Caco-2 (cell line): ENCODE data around the gene KLK15. TPM values are rescaled to one million over a fixed set of nuclear protein-coding genes. Genes with fewer than 3 reads are reported as not detected.

Experiments used
- BruUV-seq: library from RNA; stranded (reverse); fragments of 400-500 nt; replicated peaks from 2 replicates; lab custom pipeline; 2021; lab: Mats Ljungman, UMichigan
- CTCF ChIA-PET: fragments of 300-600 bp; sonication (Branson Sonifier 250); formaldehyde crosslinking; loops from one replicate; lab custom pipeline; 2022; ENCODE audit warnings: antibody characterized with exemption; lab: Charles Lee
- POLR2A ChIA-PET: fragments of 300-600 bp; sonication (Branson Sonifier 250); formaldehyde crosslinking; loops from one replicate; lab custom pipeline; 2022; ENCODE audit warnings: antibody characterized with exemption; lab: Charles Lee
- DNase-seq, 2 experiments: peaks; one replicate each; pipeline versions ENCODE4 v3.0.0 to v3.0.0-alpha.2; 2020 to 2022
- H3K27me3 ChIP-seq: replicated peaks from 2 replicates; pipeline ENCODE4 v1.6.0; 2011; ENCODE audit warnings: low read length; ENCODE audit not compliant: control insufficient read depth, insufficient read depth
- H3K36me3 ChIP-seq: 2 replicates; pipeline ENCODE4 v1.5.1; 2011; ENCODE audit warnings: low read length; ENCODE audit not compliant: control insufficient read depth, insufficient read depth
- H3K4me1 ChIP-seq: fragments of 250-450 bp; sonication (Bioruptor Pico); 2 replicates; pipeline ENCODE4 v1.5.1; 2020; ENCODE audit warnings: mild to moderate bottlenecking
- H3K4me3 ChIP-seq: 2 replicates; pipeline ENCODE4 v1.5.1; 2011; ENCODE audit warnings: low read depth, mild to moderate bottlenecking, control low read depth, low read length
- H3K9me3 ChIP-seq: fragments of 250-450 bp; sonication (Bioruptor Pico); 2 replicates; pipeline ENCODE4 v1.5.1; 2020; ENCODE audit warnings: mild to moderate bottlenecking, moderate library complexity
- H3K27ac Mint-ChIP-seq: one replicate; pipeline ENCODE4 v1.8.0; 2022; ENCODE audit warnings: mixed read lengths; ENCODE audit not compliant: unreplicated experiment
- H3K27me3 Mint-ChIP-seq: one replicate; pipeline ENCODE4 v1.8.0; 2022; ENCODE audit warnings: mixed read lengths; ENCODE audit not compliant: insufficient read depth, unreplicated experiment
- H3K36me3 Mint-ChIP-seq: one replicate; pipeline ENCODE4 v1.8.0; 2022; ENCODE audit warnings: mild to moderate bottlenecking, mixed read lengths; ENCODE audit not compliant: insufficient read depth, unreplicated experiment
- H3K4me1 Mint-ChIP-seq: one replicate; pipeline ENCODE4 v1.8.0; 2022; ENCODE audit warnings: low read depth, mixed read lengths; ENCODE audit not compliant: unreplicated experiment
- H3K4me3 Mint-ChIP-seq: one replicate; pipeline ENCODE4 v1.8.0; 2022; ENCODE audit warnings: mild to moderate bottlenecking, moderate library complexity, mixed read lengths; ENCODE audit not compliant: unreplicated experiment
- H3K9me3 Mint-ChIP-seq: one replicate; pipeline ENCODE4 v1.8.0; 2022; ENCODE audit warnings: mixed read lengths; ENCODE audit not compliant: unreplicated experiment
- CTCF ChIP-seq, 2 experiments: fragments of 200-600 bp in 1 of 2; IDR thresholded peaks; 1 replicate in 1 of 2; 2 replicates in 1 of 2; pipeline versions ENCODE4 v1.5.1 to v1.8.0; 2011 to 2022; ENCODE audit warnings: antibody characterized with exemption in 1 of 2, control low read depth in 1 of 2, inconsistent platforms in 1 of 2, low read depth in 1 of 2, low read length in 1 of 2, mild to moderate bottlenecking in 1 of 2, moderate library complexity in 1 of 2; ENCODE audit not compliant: insufficient read depth in 1 of 2, severe bottlenecking in 1 of 2, unreplicated experiment in 1 of 2
- intact Hi-C: fragments of 100-400 bp; cut with micrococcal nuclease; formaldehyde crosslinking; loops from one replicate; pipeline ENCODE4 v1.10.0; 2022; ENCODE audit not compliant: unreplicated experiment
- total RNA-seq: library from RNA; stranded (reverse); gene quantifications from 2 replicates; pipeline ENCODE4 v1.2.3, GENCODE V29; 2022

KLK15 gene
- total RNA-seq, 1 experiment from 2014 or later = not detected

DNA sequence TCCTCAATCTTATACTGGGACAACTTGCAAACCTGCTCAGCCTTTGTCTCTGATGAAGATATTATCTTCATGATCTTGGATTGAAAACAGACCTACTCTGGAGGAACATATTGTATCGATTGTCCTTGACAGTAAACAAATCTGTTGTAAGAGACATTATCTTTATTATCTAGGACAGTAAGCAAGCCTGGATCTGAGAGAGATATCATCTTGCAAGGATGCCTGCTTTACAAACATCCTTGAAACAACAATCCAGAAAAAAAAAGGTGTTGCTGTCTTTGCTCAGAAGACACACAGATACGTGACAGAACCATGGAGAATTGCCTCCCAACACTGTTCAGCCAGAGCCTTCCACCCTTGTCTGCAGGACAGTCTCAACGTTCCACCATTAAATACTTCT is 17.4 kb upstream of the KLK15 start:
- CTCF ChIA-PET = no interaction called here
- Mint-ChIP-seq H3K4me3 (no peak overlapping the region), H3K9me3 (no peaks in the 10 kb centered on the region), H3K27me3 (peaks cover 14% of the 10 kb centered on the region), H3K27ac (no peak overlapping the region), H3K36me3 (no peaks in the 10 kb centered on the region), H3K4me1 (no peaks in the 10 kb centered on the region)
- BruUV-seq = no TSS peak
- intact Hi-C loops = no loop called here
- no peak for DNase-seq
- no peaks in the 10 kb centered on the region for H3K36me3 ChIP-seq
- H3K9me3 ChIP-seq = no peaks in the 10 kb centered on the region
- no peaks in the 10 kb centered on the region for H3K27me3 ChIP-seq
- H3K4me3 ChIP-seq = no peak overlapping the region
- POLR2A ChIA-PET = no interaction called here
- no peaks in the 10 kb centered on the region for H3K4me1 ChIP-seq
- no peak for TF ChIP-seq CTCF (IDR thresholded peaks at IDR 0.05; ENCODE audit: insufficient read depth in 1 of 2, low read depth in 1 of 2, low read length in 1 of 2, severe bottlenecking in 1 of 2, unreplicated experiment in 1 of 2)

GRCh38 chr19:50844296-50844935 is 11.0 kb upstream of the KLK15 start:
- no peak overlapping the region for H3K4me3 ChIP-seq
- Mint-ChIP-seq H3K4me1 (no peaks in the 10 kb centered on the region), H3K4me3 (no peak overlapping the region), H3K27me3 (peaks cover 19% of the 10 kb centered on the region), H3K9me3 (peaks cover 10% of the 10 kb centered on the region), H3K27ac (no peak overlapping the region), H3K36me3 (no peaks in the 10 kb centered on the region)
- peak in 1 of 2 experiments; percentile 45 for DNase-seq
- intact Hi-C loops = no loop called here
- TF ChIP-seq CTCF (IDR thresholded peaks at IDR 0.05; ENCODE audit: insufficient read depth in 1 of 2, low read depth in 1 of 2, low read length in 1 of 2, severe bottlenecking in 1 of 2, unreplicated experiment in 1 of 2) = no peak
- ChIA-PET CTCF (no interaction called here), POLR2A (no interaction called here)
- no peaks in the 10 kb centered on the region for H3K36me3 ChIP-seq
- no peaks in the 10 kb centered on the region for H3K4me1 ChIP-seq
- BruUV-seq = no TSS peak
- peaks cover 8% of the 10 kb centered on the region; the same call in 1 of the 2 replicates for H3K9me3 ChIP-seq
- H3K27me3 ChIP-seq = 0 out of 2 replicates have a peak, but pooled peaks cover 1% of the 10 kb centered on the region

GRCh38 chr19:50843701-50844221 is 10.4 kb upstream of the KLK15 start:
- Histone ChIP-seq H3K4me3 (no peak overlapping the region), H3K4me1 (no peaks in the 10 kb centered on the region), H3K9me3 (peaks cover 8% of the 10 kb centered on the region; the same call in 1 of the 2 replicates), H3K27me3 (0 out of 2 replicates have a peak, but pooled peaks cover 1% of the 10 kb centered on the region), H3K36me3 (no peaks in the 10 kb centered on the region)
- no peaks in the 10 kb centered on the region for H3K4me1 Mint-ChIP-seq
- peak in 1 of 2 experiments; percentile 24 for DNase-seq
- no peaks in the 10 kb centered on the region for H3K36me3 Mint-ChIP-seq
- no TSS peak for BruUV-seq
- POLR2A ChIA-PET = no interaction called here
- no peak overlapping the region for H3K27ac Mint-ChIP-seq
- peaks cover 10% of the 10 kb centered on the region for H3K9me3 Mint-ChIP-seq
- CTCF ChIA-PET = no interaction called here
- H3K27me3 Mint-ChIP-seq = peaks cover 19% of the 10 kb centered on the region
- H3K4me3 Mint-ChIP-seq = no peak overlapping the region
- TF ChIP-seq CTCF (IDR thresholded peaks at IDR 0.05; ENCODE audit: insufficient read depth in 1 of 2, low read depth in 1 of 2, low read length in 1 of 2, severe bottlenecking in 1 of 2, unreplicated experiment in 1 of 2) = no peak
- intact Hi-C loops = no loop called here
